Measurements from ENCODE around the gene HS3ST3B1.
A peak's percentile ranks its signal among the peaks of the same experiment; 100 is the strongest.

The HS3ST3B1 gene

DNA sequence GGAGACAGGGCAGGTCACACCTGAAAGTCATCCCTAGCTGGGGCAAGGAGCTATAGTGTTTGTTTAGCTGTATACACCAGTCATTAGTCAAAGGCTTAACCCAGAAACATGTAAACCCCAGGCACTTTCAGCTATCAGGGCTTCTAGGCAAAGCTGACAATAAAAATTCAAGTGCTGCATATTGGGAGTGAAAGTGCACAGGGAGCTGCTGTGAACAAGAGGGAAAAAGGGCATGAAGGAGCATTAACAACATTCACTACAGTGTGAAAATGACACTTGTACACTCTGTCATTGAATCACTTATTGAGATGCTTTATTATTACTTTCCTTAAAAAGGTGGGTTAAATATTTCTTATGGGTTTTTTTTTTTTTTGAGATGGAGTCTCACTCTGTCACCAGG, 92.8 kb downstream of the HS3ST3B1 start:
- TF ChIP-seq, protein P1, sequence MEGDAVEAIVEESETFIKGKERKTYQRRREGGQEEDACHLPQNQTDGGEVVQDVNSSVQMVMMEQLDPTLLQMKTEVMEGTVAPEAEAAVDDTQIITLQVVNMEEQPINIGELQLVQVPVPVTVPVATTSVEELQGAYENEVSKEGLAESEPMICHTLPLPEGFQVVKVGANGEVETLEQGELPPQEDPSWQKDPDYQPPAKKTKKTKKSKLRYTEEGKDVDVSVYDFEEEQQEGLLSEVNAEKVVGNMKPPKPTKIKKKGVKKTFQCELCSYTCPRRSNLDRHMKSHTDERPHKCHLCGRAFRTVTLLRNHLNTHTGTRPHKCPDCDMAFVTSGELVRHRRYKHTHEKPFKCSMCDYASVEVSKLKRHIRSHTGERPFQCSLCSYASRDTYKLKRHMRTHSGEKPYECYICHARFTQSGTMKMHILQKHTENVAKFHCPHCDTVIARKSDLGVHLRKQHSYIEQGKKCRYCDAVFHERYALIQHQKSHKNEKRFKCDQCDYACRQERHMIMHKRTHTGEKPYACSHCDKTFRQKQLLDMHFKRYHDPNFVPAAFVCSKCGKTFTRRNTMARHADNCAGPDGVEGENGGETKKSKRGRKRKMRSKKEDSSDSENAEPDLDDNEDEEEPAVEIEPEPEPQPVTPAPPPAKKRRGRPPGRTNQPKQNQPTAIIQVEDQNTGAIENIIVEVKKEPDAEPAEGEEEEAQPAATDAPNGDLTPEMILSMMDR (conservative IDR thresholded peaks at IDR 0.05; ENCODE audit: low read depth, low read length), result no peak
- no peak for DNase-seq (ENCODE audit: low read depth)
- H3K4me3 ChIP-seq (ENCODE audit: low read depth, low read length), result no peak overlapping the region

DNA sequence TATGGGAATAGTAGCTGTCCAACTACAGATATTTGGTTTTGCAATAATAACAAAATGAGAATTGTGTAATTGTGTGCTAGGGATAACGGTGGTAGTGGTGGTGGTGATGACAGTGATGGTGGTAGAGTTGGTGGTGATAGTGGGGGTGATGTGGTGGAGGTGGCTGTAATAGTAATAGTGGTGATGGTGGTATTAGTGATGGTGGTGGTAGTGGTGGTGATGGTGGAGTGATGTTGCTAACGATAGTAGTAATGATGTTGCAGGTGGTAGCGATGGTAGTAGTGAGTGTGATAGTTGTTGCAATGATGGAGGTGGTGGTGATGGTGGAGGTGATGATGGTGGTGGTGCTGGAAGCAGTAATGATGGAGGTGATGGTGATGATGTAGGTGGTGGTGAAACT, 94.4 kb downstream of the HS3ST3B1 start:
- TF ChIP-seq, protein P1 (conservative IDR thresholded peaks at IDR 0.05; ENCODE audit: low read depth, low read length), result no peak
- DNase-seq (ENCODE audit: low read depth), result no peak
- H3K4me3 ChIP-seq (ENCODE audit: low read depth, low read length), result no peak overlapping the region

DNA sequence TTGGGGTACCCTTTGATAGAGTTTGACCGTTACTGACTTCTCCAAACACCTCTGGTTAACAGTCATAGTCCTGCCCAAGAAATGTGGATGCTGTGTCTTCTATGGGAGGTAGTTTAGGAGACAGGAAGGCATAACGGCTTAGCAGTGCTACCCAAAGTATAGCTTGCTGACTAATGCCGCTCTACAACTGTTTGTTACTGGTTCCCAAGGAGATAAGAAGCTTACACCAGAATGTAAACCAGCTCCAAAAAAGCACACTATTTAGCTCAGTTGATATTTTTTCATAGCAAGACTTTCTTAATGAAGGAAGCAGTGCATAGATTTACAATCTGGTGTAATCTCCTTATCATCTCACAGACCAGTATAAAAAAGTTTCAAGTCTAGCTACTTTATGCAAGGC, 95.7 kb downstream of the HS3ST3B1 start:
- DNase-seq (ENCODE audit: low read depth), result peak; percentile 47
- TF ChIP-seq, protein P1 (conservative IDR thresholded peaks at IDR 0.05; ENCODE audit: low read depth, low read length), result no peak

DNA sequence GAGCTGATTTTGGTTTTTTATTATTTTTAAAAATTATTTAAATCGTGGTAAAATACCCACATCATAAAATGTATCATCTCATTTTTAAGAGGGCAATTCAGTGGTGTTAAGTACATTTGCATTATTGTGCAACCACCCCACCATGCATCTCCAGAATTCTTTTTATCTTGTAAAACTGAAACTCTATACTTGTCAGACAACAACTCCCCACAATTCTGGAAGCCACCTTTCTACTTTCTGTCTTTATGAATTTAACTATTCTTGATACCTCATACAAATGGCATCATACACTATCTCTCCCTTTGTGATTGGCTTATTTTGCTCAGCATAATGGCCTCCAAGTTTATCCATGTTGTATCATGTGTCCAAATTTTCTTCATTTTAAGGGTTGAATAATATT, 97.9 kb downstream of the HS3ST3B1 start:
- no peak overlapping the region for H3K4me3 ChIP-seq (ENCODE audit: low read depth, low read length)
- TF ChIP-seq, protein P1 (conservative IDR thresholded peaks at IDR 0.05; ENCODE audit: low read depth, low read length), result no peak
- no peak for DNase-seq (ENCODE audit: low read depth)

More for the DNA sequence above, 95.7 kb downstream of the HS3ST3B1 start:
- H3K4me3 ChIP-seq (ENCODE audit: low read depth, low read length), result no peak overlapping the region
